Measurements from ENCODE around the gene ERFL. TPM values are rescaled to one million over a fixed set of nuclear protein-coding genes. Genes with fewer than 3 reads are reported as not detected.
"Not testable (repeated sequence)": the region's sequence is repeated elsewhere in the genome, so short reads cannot be mapped to it uniquely, and the experiment has no call there.

ERFL gene
- total RNA-seq, 4 donors from 2014 or later = 0.27 to 1.9 (median 0.95) TPM

GRCh38 chr19:41879080-41879479 lies 49.2 kb downstream of the ERFL start:
- DNase-seq = no peak
- in situ Hi-C loops (cut with MboI; ENCODE audit: low pct_ligation_motif_present in 1 of 4, low pct_unique_long_range_greater_than_20kb in 1 of 4, low sequenced_read_pairs in 3 of 4) (loop anchor here in 1 of 4 donors (10.0 kb wide), 1 partner anchor 76 kb away; the partner anchor contains the start of gene RABAC1), intact Hi-C loops (cut with DNase I; ENCODE audit: low total_unique reads) (no loop called here)
- Histone ChIP-seq H3K4me3 (no peak overlapping the region), H3K4me1 (peaks cover 0 to 11% (median 7%) of the 10 kb centered on the region in 4 donors), H3K36me3 (no peaks in the 10 kb centered on the region), H3K9me3 (no peaks in the 10 kb centered on the region), H3K27ac (no peak overlapping the region), H3K27me3 (no peaks in the 10 kb centered on the region)
- no peak for TF ChIP-seq POLR2A (IDR thresholded peaks at IDR 0.05)
- no peak for TF ChIP-seq POLR2AphosphoS5 (IDR thresholded peaks at IDR 0.05)
- TF ChIP-seq EP300 (IDR thresholded peaks at IDR 0.05; ENCODE audit: low read depth) = no peak
- TF ChIP-seq CTCF (IDR thresholded peaks at IDR 0.05) = no peak
- 87% methylated on average over 21 of the region's 21 CpGs; no CpG with 5 or more reads in 1 of the 2 donors for WGBS, 2 donors (ENCODE audit: low coverage in 1 of 2)

- Histone ChIP-seq H3K36me3 (no peaks in the 10 kb centered on the region), H3K4me1 (peaks cover 0 to 18% (median 8%) of the 10 kb centered on the region in 4 donors), H3K4me3 (no peak overlapping the region), H3K27me3 (no peaks in the 10 kb centered on the region), H3K9me3 (no peaks in the 10 kb centered on the region), H3K27ac (peak overlapping the region; percentile 43 to 74 (median 60))
- in situ Hi-C loops (cut with MboI; ENCODE audit: low pct_ligation_motif_present in 1 of 4, low pct_unique_long_range_greater_than_20kb in 1 of 4, low sequenced_read_pairs in 3 of 4) (loop anchor here in 1 of 4 donors (10.0 kb wide), 1 partner anchor 77 kb away; the partner anchor contains the start of gene RABAC1), intact Hi-C loops (cut with DNase I; ENCODE audit: low total_unique reads) (no loop called here)
- 63 to 66% methylated on average over 3 to 17 of the region's 17 CpGs for WGBS, 2 donors (ENCODE audit: low coverage in 1 of 2)
- DNase-seq = peak; percentile 26
- TF ChIP-seq EP300 (IDR thresholded peaks at IDR 0.05; ENCODE audit: low read depth) = no peak
Measured at GRCh38 chr19:41877916-41878905, 50.0 kb downstream of the ERFL start.

- peak; percentile 67 for DNase-seq
- Histone ChIP-seq H3K9me3 (no peaks in the 10 kb centered on the region), H3K4me3 (peak within 1 kb of the TSS in 1 of 4 donors; percentile 18), H3K27me3 (no peaks in the 10 kb centered on the region), H3K4me1 (peaks cover 0 to 22% (median 3%) of the 10 kb centered on the region in 4 donors), H3K36me3 (no peaks in the 10 kb centered on the region), H3K27ac (peak within 1 kb of the TSS; percentile 52 to 74 (median 60))
- intact Hi-C loops (cut with DNase I; ENCODE audit: low total_unique reads) (no loop called here), in situ Hi-C loops (cut with MboI; ENCODE audit: low pct_ligation_motif_present in 1 of 4, low pct_unique_long_range_greater_than_20kb in 1 of 4, low sequenced_read_pairs in 3 of 4) (loop anchor here in 1 of 4 donors (10.0 kb wide), 1 partner anchor 78 kb away; the partner anchor contains the start of gene RABAC1)
- TF ChIP-seq EP300 (IDR thresholded peaks at IDR 0.05; ENCODE audit: low read depth) = no peak
- TF ChIP-seq CTCF (IDR thresholded peaks at IDR 0.05) = no peak
- peak in 1 of 3 donors; percentile 16 for TF ChIP-seq POLR2AphosphoS5 (IDR thresholded peaks at IDR 0.05)
- TF ChIP-seq POLR2A (IDR thresholded peaks at IDR 0.05) = no peak
- 67 to 89% methylated on average over 3 to 9 of the region's 9 CpGs for WGBS, 2 donors (ENCODE audit: low coverage in 1 of 2)
Measured at GRCh38 chr19:41876847-41877832, 51.1 kb downstream of the ERFL start, which contains the start of gene CD79A. TSS of gene CD79A (plus strand) at chr19:41877279. CDS start at chr19:41877305, 26 bp downstream.

DNA sequence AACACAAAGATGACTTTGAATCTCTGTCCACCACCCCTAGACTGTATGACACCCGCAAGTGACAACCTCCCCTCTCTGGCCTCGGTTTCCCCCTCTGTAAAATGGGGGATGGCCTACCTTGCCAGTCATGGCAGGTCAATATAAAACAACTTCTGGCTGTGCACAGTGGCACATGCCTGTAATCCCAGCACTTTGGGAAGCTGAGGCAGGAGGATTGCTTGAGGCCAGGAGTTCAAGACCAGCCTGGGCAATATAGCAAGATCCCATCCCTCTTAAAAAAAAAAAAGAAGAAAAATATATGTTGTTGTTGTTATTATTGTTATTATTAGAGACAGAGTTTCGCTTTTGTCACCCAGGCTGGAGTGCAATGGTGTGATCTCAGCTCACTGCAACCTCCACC lies 52.3 kb downstream of the ERFL start:
- WGBS, 2 donors (ENCODE audit: low coverage in 1 of 2) = 67 to 71% methylated on average over 3 of the region's 3 CpGs
- Histone ChIP-seq H3K4me1 (peaks cover 0 to 27% (median 3%) of the 10 kb centered on the region in 4 donors), H3K27ac (peak overlapping the region; percentile 52 to 74 (median 60))
- intact Hi-C loops (cut with DNase I; ENCODE audit: low total_unique reads); H3K27me3 ChIP-seq; H3K9me3 ChIP-seq; H3K4me3 ChIP-seq; DNase-seq; H3K36me3 ChIP-seq: not testable (repeated sequence)
- in situ Hi-C loops (cut with MboI; ENCODE audit: low pct_ligation_motif_present in 1 of 4, low pct_unique_long_range_greater_than_20kb in 1 of 4, low sequenced_read_pairs in 3 of 4) = loop anchor here in 1 of 4 donors (10.0 kb wide), 1 partner anchor 79 kb away; the partner anchor contains the start of gene RABAC1

Measured in transverse colon (tissue), 4 donors.